Endometrium (tissue), 2 donors: Measurements from ENCODE around the gene PLVAP.

ENCODE experiments used
- FAIRE-seq: peaks from 2 replicates; lab custom pipeline; 2012; peaks lifted over from hg19 to GRCh38; lab: Jason Lieb, UNC
- donor health status: control.
- donor health status: control.

PLVAP gene

DNA sequence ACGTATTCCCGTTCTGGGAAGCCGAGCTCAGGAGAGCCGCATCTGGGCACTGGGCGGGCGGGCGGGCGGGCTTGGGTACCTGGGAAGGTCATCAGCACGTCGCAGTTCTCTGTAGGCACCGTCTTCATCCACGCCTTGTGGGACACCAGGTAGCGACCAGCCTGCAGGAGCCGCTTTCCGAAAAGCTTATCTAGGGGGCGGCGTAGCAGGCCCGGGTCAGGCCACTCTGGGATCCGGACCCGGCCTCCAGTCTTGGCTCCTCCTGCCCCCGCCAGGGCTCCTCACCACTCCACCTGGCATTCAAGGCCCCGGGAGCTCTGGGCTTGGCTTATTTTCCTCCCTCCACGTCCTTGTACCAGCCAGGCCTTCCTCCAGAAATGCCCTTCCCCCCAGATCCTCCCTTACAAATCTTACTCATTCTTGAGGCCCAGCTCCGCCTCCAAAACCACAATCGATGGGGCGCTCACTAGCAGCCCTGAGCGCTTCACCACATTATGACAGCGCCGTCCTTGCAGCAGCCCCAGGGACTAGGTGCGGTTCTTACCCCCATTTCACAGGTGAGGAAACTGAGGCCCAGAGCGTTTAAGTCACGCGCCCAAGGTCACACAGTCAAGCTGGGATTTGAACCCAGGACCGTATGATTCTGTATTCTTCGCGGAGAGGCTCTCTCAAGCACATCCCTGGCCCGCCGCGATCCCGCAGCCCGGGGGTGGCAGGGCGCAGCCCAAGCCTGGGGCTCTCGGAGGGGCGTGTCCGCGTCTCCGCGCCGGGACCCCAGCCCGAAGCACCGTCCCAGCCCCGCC lies 43.3 kb downstream of the PLVAP start:
- no peak for FAIRE-seq

- no peak for FAIRE-seq
Observed at GRCh38 chr19:17332677-17333581, 44.2 kb downstream of the PLVAP start.

DNA sequence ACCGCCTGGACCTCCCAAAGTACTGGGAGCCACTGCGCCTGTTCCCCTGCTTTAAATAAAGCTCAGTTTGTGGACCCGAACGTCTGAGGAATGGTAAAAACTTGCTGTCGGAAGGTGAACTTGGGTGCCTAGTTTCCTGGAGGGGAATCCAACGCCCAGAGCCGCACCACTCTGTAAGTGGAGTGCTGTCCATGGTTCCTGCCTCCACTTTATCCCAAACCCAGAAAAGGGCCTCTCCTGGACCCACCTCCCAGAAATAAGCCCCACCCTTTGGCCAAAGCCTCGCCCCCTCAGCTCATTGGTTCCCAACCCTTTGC lies 44.8 kb downstream of the PLVAP start:
- no peak for FAIRE-seq

- no peak for FAIRE-seq
Observed at GRCh38 chr19:17331045-17331558, 46.0 kb downstream of the PLVAP start.

DNA sequence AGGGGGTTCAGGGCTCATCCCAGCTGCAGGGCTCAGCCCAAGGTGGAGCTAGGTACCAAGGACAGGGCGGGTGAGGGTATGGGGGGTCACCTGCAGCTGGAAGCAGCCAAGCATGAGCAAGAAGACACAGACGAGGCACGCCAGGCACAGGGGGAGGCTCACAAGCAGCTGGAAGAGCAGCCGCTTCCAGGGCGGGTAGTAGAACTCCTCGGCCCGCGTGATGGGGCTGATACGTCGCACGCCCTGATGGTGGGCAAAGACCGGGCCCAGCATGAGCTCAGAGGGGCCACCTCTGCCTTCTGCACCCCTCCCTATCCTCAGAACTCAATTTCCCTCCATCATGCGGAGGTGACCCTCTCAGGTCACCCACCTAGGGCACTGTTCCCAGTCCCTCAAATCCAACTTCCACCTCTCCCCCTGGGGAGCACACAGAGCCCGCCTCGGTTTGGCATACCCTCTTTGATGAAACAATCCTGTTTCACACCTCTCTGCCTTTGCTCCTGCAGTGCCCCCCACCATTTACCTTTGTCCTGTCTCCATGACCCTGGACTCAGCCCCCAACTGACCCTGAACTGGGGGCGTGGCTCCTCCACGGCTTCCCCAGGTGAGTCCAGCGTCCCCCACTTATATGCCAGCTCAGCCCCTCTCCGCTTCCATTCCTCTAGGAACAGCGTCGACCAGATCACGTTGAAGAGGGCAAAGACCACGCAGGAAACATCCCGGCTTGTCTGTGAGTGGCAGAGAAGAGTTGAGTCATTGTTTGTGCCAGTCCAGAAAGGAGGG lies 46.7 kb downstream of the PLVAP start:
- FAIRE-seq: no peak

DNA sequence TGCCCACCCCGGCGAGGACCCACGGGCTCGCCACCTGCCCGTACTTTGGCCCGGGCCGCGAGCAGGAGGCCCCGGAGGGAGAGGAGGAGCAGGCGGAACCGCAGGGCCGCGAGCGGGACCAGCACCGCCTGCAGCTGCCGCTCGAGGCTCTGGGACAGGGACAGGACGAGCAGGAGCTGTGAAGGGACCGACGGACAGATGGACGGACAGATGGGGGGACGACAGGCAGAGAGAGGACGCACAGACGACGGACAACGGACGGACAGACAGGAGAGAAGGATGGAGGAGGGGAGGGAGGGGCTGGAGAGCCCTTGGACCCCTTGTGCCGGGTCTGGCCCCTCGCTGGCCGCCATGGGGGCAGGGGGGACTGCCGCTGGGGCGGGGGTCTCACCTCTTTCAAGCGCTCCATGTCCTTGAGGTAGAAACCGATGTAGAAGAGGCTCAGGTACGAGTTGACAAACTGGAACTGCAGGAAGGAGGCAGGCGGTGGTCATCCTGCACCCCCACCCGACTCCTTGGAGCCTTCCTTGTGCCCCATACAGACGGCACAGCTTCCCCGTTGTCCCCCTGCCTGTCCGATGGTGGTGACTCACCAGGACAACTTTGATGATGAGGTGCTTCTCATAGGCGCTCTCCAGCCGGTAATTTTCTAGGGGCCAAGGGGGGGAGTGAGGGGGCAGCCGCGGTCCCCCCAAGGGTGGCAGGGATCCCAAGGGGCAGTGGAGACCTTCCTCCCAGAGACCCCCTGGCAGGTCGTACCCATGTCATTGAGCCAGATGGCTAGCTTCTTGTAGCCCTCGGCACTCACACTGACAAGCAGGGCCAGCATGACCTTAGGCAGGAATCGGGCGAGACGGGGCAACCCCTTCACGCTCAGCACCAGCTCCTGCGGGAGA lies 47.5 kb downstream of the PLVAP start:
- FAIRE-seq: no peak

- no peak for FAIRE-seq
Observed at GRCh38 chr19:17328517-17329365, 48.4 kb downstream of the PLVAP start.

DNA sequence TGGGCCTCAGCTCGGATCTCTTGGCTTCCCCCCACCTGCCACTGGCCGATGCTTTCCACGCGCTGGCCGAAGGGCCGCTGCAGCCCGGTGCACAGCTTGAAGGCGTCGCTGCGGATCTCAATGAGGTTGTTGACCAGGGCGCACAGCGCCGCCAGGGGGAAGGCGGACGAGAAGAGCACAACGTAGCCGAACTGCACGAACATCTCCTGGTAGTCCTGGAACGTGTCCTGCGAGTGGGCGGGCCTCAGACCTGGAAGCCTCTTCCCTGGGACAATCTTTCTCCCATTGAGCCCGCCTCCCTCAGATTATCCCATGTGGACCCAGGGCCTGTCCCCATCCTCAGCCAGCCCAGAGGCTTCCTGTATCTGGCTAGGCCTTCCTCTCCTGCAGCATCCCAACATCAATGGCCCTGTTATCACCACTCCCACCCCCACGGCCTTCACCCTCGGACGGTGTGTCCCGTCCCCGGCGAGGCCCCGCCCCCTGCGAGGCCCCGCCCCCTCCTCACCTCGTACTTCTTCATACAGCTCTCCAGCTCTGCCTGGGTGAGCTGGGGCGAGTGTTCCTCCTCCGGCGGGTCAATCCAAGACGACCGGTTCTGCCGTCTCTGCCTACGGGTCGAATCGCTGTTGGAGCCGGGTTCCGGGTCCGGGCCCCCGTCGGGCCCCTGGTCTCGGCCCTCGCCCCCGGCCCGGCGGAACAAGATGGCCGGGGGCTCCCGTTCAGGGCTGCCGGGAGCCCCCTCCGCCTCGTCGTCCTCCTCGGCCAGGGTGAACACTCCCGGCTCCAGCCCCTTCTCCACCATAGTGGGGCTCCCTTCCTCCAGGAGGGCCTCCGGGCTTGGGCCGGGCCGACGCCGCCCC lies 49.3 kb downstream of the PLVAP start:
- no peak for FAIRE-seq

DNA sequence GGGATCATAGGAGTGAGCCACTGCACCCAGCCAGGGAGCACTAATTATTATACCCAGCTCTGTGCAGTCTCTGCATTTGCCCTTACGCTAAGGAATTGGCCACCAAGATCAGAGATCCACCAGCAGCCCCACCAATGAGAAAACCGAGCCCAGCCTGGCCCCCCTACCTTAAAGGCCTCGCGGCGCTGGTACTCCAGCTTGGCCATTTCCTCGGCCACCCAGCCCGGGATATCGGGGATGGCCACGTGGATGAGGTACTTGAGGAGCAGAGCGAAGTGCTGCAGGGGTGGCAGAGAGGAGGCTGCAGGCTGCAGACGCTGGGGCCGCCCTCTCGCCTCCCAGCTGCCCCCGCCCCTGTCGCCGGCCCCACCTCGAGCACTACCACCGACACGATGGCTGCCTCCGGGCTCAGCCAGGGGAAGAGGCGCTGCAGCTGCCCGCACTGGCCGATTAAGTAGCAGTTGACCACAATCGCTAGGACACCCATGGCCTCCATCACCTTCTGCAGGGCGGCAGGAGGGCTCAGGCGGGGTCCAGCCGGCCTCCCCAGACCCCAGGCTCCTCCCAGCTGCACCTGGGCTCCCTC lies 50.0 kb downstream of the PLVAP start:
- FAIRE-seq: no peak

DNA sequence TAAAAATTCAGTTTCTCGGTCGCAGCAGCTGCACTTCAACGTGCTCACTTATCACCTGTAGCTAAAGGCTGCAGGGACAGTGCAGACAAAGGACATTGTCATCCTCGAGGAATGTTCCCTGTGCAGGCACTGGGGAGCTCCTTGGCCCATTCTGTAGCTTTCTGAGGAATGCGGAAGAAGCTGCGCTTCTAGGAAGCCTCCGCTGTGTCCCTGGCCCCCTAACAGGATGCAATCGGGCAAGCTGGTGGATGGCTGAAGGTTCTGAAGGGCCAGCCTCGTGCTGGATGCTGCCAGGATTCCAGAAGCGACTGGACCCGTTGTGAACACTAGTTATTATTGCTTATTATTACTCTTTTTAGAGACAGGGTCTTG lies 50.6 kb downstream of the PLVAP start:
- no peak for FAIRE-seq

DNA sequence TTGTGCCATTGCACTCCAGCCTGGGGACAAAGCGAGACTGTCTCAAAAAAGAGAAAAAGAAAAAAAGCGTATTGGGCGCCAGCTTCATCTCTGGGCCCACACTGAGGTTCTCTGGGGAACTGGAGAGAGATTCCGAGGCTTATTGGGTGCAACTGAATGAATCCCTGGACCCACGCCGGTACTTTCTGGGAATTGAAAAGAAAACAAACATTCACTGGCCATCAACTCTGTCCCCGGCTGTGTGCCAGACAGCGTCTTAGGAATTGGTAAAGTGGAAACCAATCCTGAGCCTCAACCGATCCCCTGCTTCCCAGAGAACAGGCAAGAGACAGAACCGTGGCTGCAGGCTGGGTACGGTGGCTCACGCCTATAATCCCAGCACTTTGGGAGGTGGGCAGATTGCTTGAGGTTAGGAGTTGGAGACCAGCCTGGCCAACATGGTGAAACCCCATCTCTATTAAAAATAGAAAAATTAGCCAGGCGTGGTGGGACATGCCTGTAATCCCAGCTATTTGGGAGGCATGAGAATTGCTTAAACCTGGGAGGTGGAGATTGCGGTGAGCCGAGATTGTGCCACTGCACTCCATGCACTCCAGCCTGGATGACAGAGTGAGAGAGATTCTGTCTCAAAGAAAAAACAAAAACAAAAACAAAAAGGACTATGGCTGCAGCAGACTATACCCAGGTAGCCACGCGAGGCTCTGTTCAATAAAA lies 51.1 kb downstream of the PLVAP start:
- no peak for FAIRE-seq

GRCh38 chr19:17325133-17325532 lies 52.0 kb downstream of the PLVAP start:
- FAIRE-seq: no peak

DNA sequence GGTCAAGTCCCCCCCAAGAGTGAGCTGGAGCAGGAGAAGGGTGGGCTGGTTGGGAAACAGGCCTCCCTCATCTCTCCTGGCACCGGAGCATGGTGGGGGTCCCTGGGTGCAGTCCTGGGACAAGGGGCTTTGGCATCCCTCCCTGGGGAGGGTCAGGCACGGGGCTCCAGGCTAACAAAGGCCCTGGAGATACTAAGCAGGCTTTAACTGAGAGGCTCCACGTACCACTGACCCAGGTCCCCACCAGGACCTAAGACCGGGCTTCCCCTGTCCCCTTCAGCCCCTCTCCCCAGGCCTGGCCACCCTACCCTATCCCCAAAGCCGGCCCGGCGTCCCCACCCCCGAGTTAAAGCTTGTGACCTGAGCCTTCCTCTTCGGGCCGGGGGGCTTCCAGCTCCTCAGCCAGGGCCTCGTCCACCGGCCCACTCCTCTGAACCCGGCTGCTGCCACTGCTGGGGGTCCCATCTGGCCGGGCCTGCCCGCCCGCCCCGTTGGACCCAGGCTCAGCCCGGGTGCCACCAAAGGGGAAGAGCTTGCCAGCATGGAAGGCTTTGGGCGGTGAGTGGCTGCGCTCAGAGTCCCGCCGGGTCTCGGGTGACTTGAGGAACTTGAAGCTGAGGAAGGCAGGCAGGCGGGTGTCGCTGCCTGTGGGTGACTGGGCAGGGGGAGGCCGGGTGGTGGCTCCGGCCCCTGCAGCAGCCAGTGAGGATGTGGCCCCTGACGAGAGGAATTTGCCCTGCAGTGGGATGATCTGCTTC lies 52.6 kb downstream of the PLVAP start:
- no peak for FAIRE-seq

- FAIRE-seq: no peak
Observed at GRCh38 chr19:17323964-17324332, 53.2 kb downstream of the PLVAP start.

GRCh38 chr19:17323300-17323963 lies 53.7 kb downstream of the PLVAP start:
- FAIRE-seq: no peak

- no peak for FAIRE-seq
Observed at GRCh38 chr19:17322854-17323253, 54.3 kb downstream of the PLVAP start.
